OCI-LY7 (cell line): ENCODE results near the gene COL23A1. TPM values are rescaled to one million over a fixed set of nuclear protein-coding genes. Genes with fewer than 3 reads are reported as not detected.

Source experiments
- BruUV-seq: library from RNA; stranded (reverse); fragments of 400-500 nt; replicated peaks from 2 replicates; lab custom pipeline; 2021; lab: Mats Ljungman, UMichigan
- CTCF ChIA-PET: fragments of 300-600 bp; sonication (Branson Sonifier 250); formaldehyde crosslinking; loops from one replicate; lab custom pipeline; 2022; ENCODE audit warnings: antibody characterized with exemption; ENCODE audit not compliant: unreplicated experiment; lab: Charles Lee
- POLR2A ChIA-PET: fragments of 300-600 bp; sonication (Branson Sonifier 250); formaldehyde crosslinking; loops from one replicate; lab custom pipeline; 2022; ENCODE audit warnings: antibody characterized with exemption; lab: Charles Lee
- DNase-seq: peaks from one replicate; pipeline ENCODE4 v3.0.0-alpha.2; 2015; ENCODE audit warnings: low spot score
- H2AFZ ChIP-seq: fragments of 200-600 bp; sonication (generic), shearing (Covaris generic); 2 replicates; pipeline ENCODE4 v1.6.1; 2014; ENCODE audit warnings: mild to moderate bottlenecking, antibody characterized with exemption, low read length, moderate library complexity
- H3K27ac ChIP-seq: fragments of 200-600 bp; sonication (generic); 2 replicates; pipeline ENCODE4 v1.5.1; 2014; ENCODE audit warnings: mixed run types, low read depth, mild to moderate bottlenecking, moderate library complexity, low read length, inconsistent platforms; ENCODE audit not compliant: poor library complexity, severe bottlenecking
- H3K36me3 ChIP-seq: fragments of 200-600 bp; sonication (generic); 2 replicates; pipeline ENCODE4 v1.6.1; 2014; ENCODE audit warnings: mild to moderate bottlenecking, antibody characterized with exemption, low read length, moderate library complexity, mixed read lengths; ENCODE audit not compliant: insufficient read depth
- H3K4me1 ChIP-seq: fragments of 200-600 bp; sonication (generic); 2 replicates; pipeline ENCODE4 v1.5.1; 2014; ENCODE audit warnings: mild to moderate bottlenecking, low read length; ENCODE audit not compliant: insufficient read depth, poor library complexity, severe bottlenecking
- H3K4me2 ChIP-seq: fragments of 200-600 bp; sonication (generic); 2 replicates; pipeline ENCODE4 v1.6.1; 2014; ENCODE audit warnings: mild to moderate bottlenecking, low read length
- H3K4me3 ChIP-seq: fragments of 200-600 bp; sonication (generic); 2 replicates; pipeline ENCODE4 v1.5.1; 2014; ENCODE audit warnings: mild to moderate bottlenecking, low read depth, low read length; ENCODE audit not compliant: poor library complexity, severe bottlenecking
- H3K79me2 ChIP-seq: fragments of 200-600 bp; sonication (generic); 2 replicates; pipeline ENCODE4 v1.6.1; 2016; ENCODE audit warnings: low read depth, mild to moderate bottlenecking, low read length, moderate library complexity, mixed read lengths; ENCODE audit not compliant: insufficient read depth
- H3K9me2 ChIP-seq: fragments of 200-600 bp; sonication (generic); 2 replicates; pipeline ENCODE4 v1.6.1; 2016; ENCODE audit warnings: mild to moderate bottlenecking, low read length, mixed read lengths; ENCODE audit not compliant: insufficient read depth
- H3K9me3 ChIP-seq: fragments of 200-600 bp; sonication (generic); 2 replicates; pipeline ENCODE4 v1.6.1; 2014; ENCODE audit warnings: mild to moderate bottlenecking, mixed run types, low read length, mixed read lengths
- H4K20me1 ChIP-seq: fragments of 200-600 bp; sonication (generic); 2 replicates; pipeline ENCODE4 v1.6.1; 2014; ENCODE audit warnings: mild to moderate bottlenecking, antibody characterized with exemption, low read length, moderate library complexity, mixed read lengths; ENCODE audit not compliant: insufficient read depth
- EZH2phosphoT487 ChIP-seq: fragments of 200-600 bp; sonication (generic); IDR thresholded peaks from 2 replicates; pipeline ENCODE4 v1.6.1; 2018; ENCODE audit warnings: low read depth, borderline replicate concordance, mild to moderate bottlenecking, mixed run types, antibody characterized with exemption, low read length, moderate library complexity, mixed read lengths
- intact Hi-C: fragments of 100-400 bp; cut with micrococcal nuclease; formaldehyde crosslinking; loops from one replicate; pipeline ENCODE4 v1.10.0; 2022; ENCODE audit not compliant: unreplicated experiment
- total RNA-seq, 2 experiments: library from RNA; depleted of rRNA in 1 of 2; stranded (reverse); fragments of >200 nt in 1 of 2; shearing (Covaris generic) in 1 of 2; gene quantifications; 2 replicates each; pipeline ENCODE4 v1.2.3, GENCODE V29; 2014 to 2022
- TF ChIP-seq, protein P1 (sequence below): fragments of 200-600 bp; sonication (generic); conservative IDR thresholded peaks from 2 replicates; pipeline ENCODE4 v1.5.1; 2014; ENCODE audit warnings: mild to moderate bottlenecking, antibody characterized with exemption, low read length, moderate library complexity, mixed read lengths

The COL23A1 gene
- total RNA-seq, 2 experiments from 2014 or later = 0.53 TPM; not detected in 1

GRCh38 chr5:178328826-178329730, 261.1 kb downstream of the COL23A1 start:
- Histone ChIP-seq H4K20me1 (no peaks in the 10 kb centered on the region), H2AFZ (no peak overlapping the region), H3K79me2 (no peaks in the 10 kb centered on the region), H3K27ac (no peak overlapping the region), H3K4me1 (no peaks in the 10 kb centered on the region), H3K36me3 (no peaks in the 10 kb centered on the region), H3K9me2 (no peaks in the 10 kb centered on the region), H3K4me3 (no peak overlapping the region), H3K9me3 (no peaks in the 10 kb centered on the region), H3K4me2 (no peak overlapping the region)
- CTCF ChIA-PET = no interaction called here
- no peak for DNase-seq
- BruUV-seq = no TSS peak
- no peak for TF ChIP-seq EZH2phosphoT487
- TF ChIP-seq, protein P1, sequence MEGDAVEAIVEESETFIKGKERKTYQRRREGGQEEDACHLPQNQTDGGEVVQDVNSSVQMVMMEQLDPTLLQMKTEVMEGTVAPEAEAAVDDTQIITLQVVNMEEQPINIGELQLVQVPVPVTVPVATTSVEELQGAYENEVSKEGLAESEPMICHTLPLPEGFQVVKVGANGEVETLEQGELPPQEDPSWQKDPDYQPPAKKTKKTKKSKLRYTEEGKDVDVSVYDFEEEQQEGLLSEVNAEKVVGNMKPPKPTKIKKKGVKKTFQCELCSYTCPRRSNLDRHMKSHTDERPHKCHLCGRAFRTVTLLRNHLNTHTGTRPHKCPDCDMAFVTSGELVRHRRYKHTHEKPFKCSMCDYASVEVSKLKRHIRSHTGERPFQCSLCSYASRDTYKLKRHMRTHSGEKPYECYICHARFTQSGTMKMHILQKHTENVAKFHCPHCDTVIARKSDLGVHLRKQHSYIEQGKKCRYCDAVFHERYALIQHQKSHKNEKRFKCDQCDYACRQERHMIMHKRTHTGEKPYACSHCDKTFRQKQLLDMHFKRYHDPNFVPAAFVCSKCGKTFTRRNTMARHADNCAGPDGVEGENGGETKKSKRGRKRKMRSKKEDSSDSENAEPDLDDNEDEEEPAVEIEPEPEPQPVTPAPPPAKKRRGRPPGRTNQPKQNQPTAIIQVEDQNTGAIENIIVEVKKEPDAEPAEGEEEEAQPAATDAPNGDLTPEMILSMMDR = no peak
- POLR2A ChIA-PET = interaction anchor here (0.7 kb wide), 1 partner anchor 79 kb away, joined by 3 read pairs; no protein-coding TSS in a partner anchor
- intact Hi-C loops = no loop called here

DNA sequence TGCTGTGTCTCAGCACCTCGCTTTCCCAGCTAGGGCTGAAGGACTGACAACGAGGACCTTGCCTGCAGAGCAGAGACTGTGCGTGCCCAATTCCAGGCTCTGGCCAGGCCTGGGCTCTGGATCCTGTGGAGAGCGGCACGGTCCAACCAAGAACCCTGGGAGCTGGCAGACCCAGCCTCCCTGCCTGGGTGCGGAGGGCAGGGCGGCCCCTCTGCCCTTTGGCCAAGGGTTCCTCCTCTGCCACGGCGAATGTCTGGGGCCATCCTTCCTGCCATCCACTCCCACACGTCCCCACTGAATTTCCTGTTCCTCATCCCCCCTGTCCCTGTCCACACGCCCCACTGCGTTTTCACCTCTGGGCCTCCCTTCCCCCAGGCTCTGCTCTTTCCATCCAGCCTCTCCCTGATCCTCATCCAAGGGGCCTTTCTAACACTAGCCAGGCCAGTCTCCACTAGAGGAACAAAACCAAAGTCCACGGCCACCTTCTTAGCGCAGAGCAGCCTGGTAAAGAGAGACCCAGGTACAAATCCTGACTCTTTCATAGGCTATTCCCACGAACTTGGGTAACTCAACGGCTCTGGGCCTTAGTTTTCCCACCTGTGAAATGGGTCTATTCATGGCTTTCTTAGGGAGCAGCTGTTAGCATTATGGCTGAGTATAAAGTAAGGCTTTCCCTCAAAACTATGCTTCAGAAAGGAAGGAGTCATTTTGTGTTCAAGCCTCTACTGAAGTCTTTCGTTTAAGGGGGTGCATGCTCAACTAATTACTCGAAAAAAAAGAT, 262.1 kb downstream of the COL23A1 start:
- intact Hi-C loops = no loop called here
- no peak overlapping the region for H3K27ac ChIP-seq
- ChIA-PET CTCF (no interaction called here), POLR2A (no interaction called here)
- no peak for DNase-seq
- no peaks in the 10 kb centered on the region for H3K36me3 ChIP-seq
- no peak overlapping the region for H3K4me2 ChIP-seq
- no peak for TF ChIP-seq EZH2phosphoT487
- TF ChIP-seq, protein P1 = no peak
- H2AFZ ChIP-seq = no peak overlapping the region
- no peaks in the 10 kb centered on the region for H3K79me2 ChIP-seq
- H3K4me3 ChIP-seq = no peak overlapping the region
- no peaks in the 10 kb centered on the region for H4K20me1 ChIP-seq
- no peaks in the 10 kb centered on the region for H3K9me3 ChIP-seq
- BruUV-seq = no TSS peak
- no peaks in the 10 kb centered on the region for H3K4me1 ChIP-seq
- no peaks in the 10 kb centered on the region for H3K9me2 ChIP-seq
